AG08395 (cell line): ENCODE results near the gene GGN.
"Not testable (repeated sequence)": the region's sequence is repeated elsewhere in the genome, so short reads cannot be mapped to it uniquely, and the experiment has no call there.

Source experiments
- DNase-seq: peaks from one replicate; pipeline ENCODE4 v3.0.0; 2012; ENCODE audit warnings: mixed read lengths, low spot score

Gene GGN

GRCh38 chr19:38386971-38387549 lies 774 bp downstream of the GGN start:
- no peak for DNase-seq

- no peak for DNase-seq
Observed at GRCh38 chr19:38386300-38386970, 1.4 kb downstream of the GGN start.

GRCh38 chr19:38385804-38386257 lies 2.0 kb downstream of the GGN start:
- DNase-seq: no peak

GRCh38 chr19:38385057-38385803 lies 2.6 kb downstream of the GGN start:
- DNase-seq: no peak

GRCh38 chr19:38384209-38385027 lies 3.4 kb downstream of the GGN start:
- no peak for DNase-seq

- DNase-seq: no peak
Observed at GRCh38 chr19:38383743-38384142, 4.1 kb downstream of the GGN start.

GRCh38 chr19:38383184-38383583 lies 4.7 kb downstream of the GGN start:
- no peak for DNase-seq

GRCh38 chr19:38381138-38381537 lies 6.7 kb downstream of the GGN start:
- no peak for DNase-seq

- no peak for DNase-seq
Observed at GRCh38 chr19:38378866-38379265, 9.0 kb downstream of the GGN start.

- no peak for DNase-seq
Observed at GRCh38 chr19:38377052-38377451, 10.8 kb downstream of the GGN start.

- DNase-seq: no peak
Observed at GRCh38 chr19:38376576-38376975, 11.3 kb downstream of the GGN start.

- DNase-seq: peak; percentile 45
Observed at GRCh38 chr19:38375748-38376147, 12.1 kb downstream of the GGN start.

- no peak for DNase-seq
Observed at GRCh38 chr19:38375098-38375493, 12.7 kb downstream of the GGN start.

- DNase-seq: peak; percentile 99
Observed at GRCh38 chr19:38374332-38375097, 13.3 kb downstream of the GGN start, which contains the start of gene PSMD8. PSMD8 (plus strand) TSS chr19:38374571; CDS start chr19:38374602, 31 bp downstream.

- no peak for DNase-seq
Observed at GRCh38 chr19:38373907-38374331, 13.9 kb downstream of the GGN start.

GRCh38 chr19:38371081-38371480 lies 16.8 kb downstream of the GGN start:
- no peak for DNase-seq

- DNase-seq: no peak
Observed at GRCh38 chr19:38370299-38370698, 17.5 kb downstream of the GGN start.

- no peak for DNase-seq
Observed at GRCh38 chr19:38369584-38369983, 18.2 kb downstream of the GGN start.

- DNase-seq: no peak
Observed at GRCh38 chr19:38367041-38367440, 20.8 kb downstream of the GGN start.

GRCh38 chr19:38362946-38363688 lies 24.7 kb downstream of the GGN start:
- DNase-seq: not testable (repeated sequence)
